ENCODE measurements around the gene NAP1L4. TPM values are rescaled to one million over a fixed set of nuclear protein-coding genes. Genes with fewer than 3 reads are reported as not detected.

The NAP1L4 gene
- total RNA-seq, 1 experiment from 2014 or later, result 212 TPM

GRCh38 chr11:2934611-2935239, 57.4 kb downstream of the NAP1L4 start:
- H2BK120ac ChIP-seq (ENCODE audit: low read depth, low read length, poor library complexity, severe bottlenecking), result no peak overlapping the region
- no peak overlapping the region for H2BK20ac ChIP-seq (ENCODE audit: low read depth, low read length, poor library complexity, severe bottlenecking)
- Mint-ChIP-seq H3K4me3 (no peak overlapping the region), H3K27ac (no peak overlapping the region; a peak in 1 of 7 replicates), H3K9me3 (peaks cover 29 to 30% of the 10 kb centered on the region in 2 experiments), H3K4me1 (peaks cover 4% of the 10 kb centered on the region in 2 experiments), H3K27me3 (ENCODE audit: low read depth) (peaks cover 32% of the 10 kb centered on the region), H3K36me3 (ENCODE audit: insufficient read depth in 1 of 3, low read depth in 3 of 3) (peaks cover 23 to 27% (median 25%) of the 10 kb centered on the region in 3 experiments)
- peaks cover 3% of the 10 kb centered on the region; the same call in 1 of the 2 replicates for H3K27me3 ChIP-seq (ENCODE audit: insufficient read depth, low read length)
- no peak overlapping the region for H4K5ac ChIP-seq (ENCODE audit: insufficient read length, low read depth, low read length)
- H3K9me3 ChIP-seq (ENCODE audit: control insufficient read depth, low read depth, low read length), result peaks cover 22% of the 10 kb centered on the region
- no peak overlapping the region for H3K27ac ChIP-seq (ENCODE audit: insufficient read length, low read depth, low read length)
- H4K20me1 ChIP-seq (ENCODE audit: control insufficient read depth, insufficient read depth, insufficient read length), result no peaks in the 10 kb centered on the region
- no CpG with 5 or more reads among the region's 14 CpGs for WGBS (ENCODE audit: extremely low coverage, insufficient read length, low lambda C conversion rate)
- no peaks in the 10 kb centered on the region for H3K79me2 ChIP-seq (ENCODE audit: insufficient read depth, low read length)
- no peak overlapping the region for H2AK5ac ChIP-seq (ENCODE audit: insufficient read length, low read length)
- H3K23me2 ChIP-seq (ENCODE audit: insufficient read length, low read depth, low read length, poor library complexity, severe bottlenecking), result peaks cover 10% of the 10 kb centered on the region
- no peak for DNase-seq
- no peak overlapping the region for H2BK12ac ChIP-seq (ENCODE audit: insufficient read length, low read depth, low read length)
- H3K23ac ChIP-seq (ENCODE audit: insufficient read length, low read depth, low read length), result no peak overlapping the region
- no peak for TF ChIP-seq CTCF (conservative IDR thresholded peaks at IDR 0.05)
- no peak overlapping the region for H3K14ac ChIP-seq (ENCODE audit: insufficient read depth, low read length)
- no peak overlapping the region for H4K91ac ChIP-seq (ENCODE audit: insufficient read length, low read depth, low read length)
- H3T11ph ChIP-seq (ENCODE audit: low read length), result no peak overlapping the region
- no peaks in the 10 kb centered on the region for H3K79me1 ChIP-seq (ENCODE audit: insufficient read depth, low read depth, low read length, poor library complexity, severe bottlenecking)
- no peak overlapping the region for H3K4me2 ChIP-seq (ENCODE audit: insufficient read depth, insufficient read length, low read length)
- no peak overlapping the region for H3K18ac ChIP-seq (ENCODE audit: insufficient read length, low read depth, low read length)
- H3K9ac ChIP-seq (ENCODE audit: extremely low read depth, insufficient read length, low read length), result no peak overlapping the region
- H3K4ac ChIP-seq (ENCODE audit: low read depth, low read length), result no peak overlapping the region
- no peaks in the 10 kb centered on the region for H3K4me1 ChIP-seq (ENCODE audit: insufficient read depth, low read length)
- no peak overlapping the region for H2BK15ac ChIP-seq (ENCODE audit: low read depth, low read length)
- H3K56ac ChIP-seq (ENCODE audit: insufficient read length, low read depth, low read length), result no peak overlapping the region
- no peak overlapping the region for H4K8ac ChIP-seq (replicated peaks; ENCODE audit: insufficient read length, low read depth, low read length)
- no peak overlapping the region for H2AFZ ChIP-seq (ENCODE audit: low read length)
- H2BK5ac ChIP-seq (ENCODE audit: insufficient read length, low read length), result no peak overlapping the region

Data from H9 (cell line).